HepG2 (cell line): ENCODE measurements around the gene ADAMTS16. TPM values are rescaled to one million over a fixed set of nuclear protein-coding genes. Genes with fewer than 3 reads are reported as not detected.
A peak's percentile ranks its signal among the peaks of the same experiment; 100 is the strongest.

Source experiments
- BCL6 ChIP-seq: IDR thresholded peaks from 2 replicates; pipeline ENCODE4 v1.6.1; 2016; ENCODE audit warnings: missing genetic modification reagents, missing compliant biosample characterization
- BORCS8-MEF2B ChIP-seq: sonication (generic); formaldehyde crosslinking; IDR thresholded peaks from 2 replicates; pipeline ENCODE4 v1.8.0; 2022; ENCODE audit warnings: mild to moderate bottlenecking, missing genetic modification reagents
- CAMTA2 ChIP-seq: sonication (generic); formaldehyde crosslinking; IDR thresholded peaks from 2 replicates; pipeline ENCODE4 v1.4.0; 2020; ENCODE audit warnings: mild to moderate bottlenecking, missing genetic modification reagents, borderline replicate concordance
- DMAP1 ChIP-seq: IDR thresholded peaks from 2 replicates; pipeline ENCODE4 v1.6.1; 2016
- ESRRA ChIP-seq: sonication (generic); formaldehyde crosslinking; IDR thresholded peaks from 2 replicates; pipeline ENCODE4 v1.5.1; 2020; ENCODE audit warnings: mild to moderate bottlenecking, low read depth, missing genetic modification reagents
- FOXJ3 ChIP-seq: sonication (generic); formaldehyde crosslinking; IDR thresholded peaks from 2 replicates; pipeline ENCODE4 v1.4.0; 2020; ENCODE audit warnings: missing genetic modification reagents, mild to moderate bottlenecking, borderline replicate concordance
- FOXO1 ChIP-seq: sonication (generic); formaldehyde crosslinking; IDR thresholded peaks from 2 replicates; pipeline ENCODE4 v1.4.0; 2020; ENCODE audit warnings: missing genetic modification reagents
- KDM5A ChIP-seq: fragments of 200-600 bp; sonication (generic); IDR thresholded peaks from 2 replicates; pipeline ENCODE4 v1.7.0; 2018; ENCODE audit warnings: antibody characterized with exemption, mild to moderate bottlenecking, low read length, borderline replicate concordance
- SAP130 ChIP-seq: IDR thresholded peaks from 2 replicates; pipeline ENCODE4 v1.6.1; 2016; ENCODE audit warnings: low read depth
- TBX2 ChIP-seq: sonication (generic); formaldehyde crosslinking; IDR thresholded peaks from 2 replicates; pipeline ENCODE4 v1.5.0; 2020; ENCODE audit warnings: missing genetic modification reagents, mild to moderate bottlenecking, borderline replicate concordance
- ZMAT3 ChIP-seq: sonication (generic); formaldehyde crosslinking; conservative IDR thresholded peaks from 2 replicates; pipeline ENCODE4 v1.7.0; 2021; ENCODE audit warnings: missing genetic modification reagents
- ZNF331 ChIP-seq: sonication (generic); formaldehyde crosslinking; IDR thresholded peaks from 2 replicates; pipeline ENCODE4 v1.4.0; 2020; ENCODE audit warnings: missing genetic modification reagents
- ZNF558 ChIP-seq: sonication (generic); formaldehyde crosslinking; IDR thresholded peaks from 2 replicates; pipeline ENCODE4 v1.9.0; 2022; ENCODE audit warnings: mild to moderate bottlenecking, missing genetic modification reagents, borderline replicate concordance
- ZNF775 ChIP-seq: sonication (generic); formaldehyde crosslinking; IDR thresholded peaks from 2 replicates; pipeline ENCODE4 v1.4.0; 2020; ENCODE audit warnings: missing genetic modification reagents, mild to moderate bottlenecking, moderate library complexity, borderline replicate concordance
- polyA plus RNA-seq, 8 experiments: library from polyadenylated mRNA; depleted of rRNA in 3 of 8; stranded (reverse) in 7 of 8; unstranded in 1 of 8; fragments of >200 nt; fragmentation: Illumina TruSeq in 4 of 8; extraction: Trizol in 4 of 8; gene quantifications; 2 replicates each; pipeline versions ENCODE4 v1.2.1 to v1.2.3, GENCODE V29; 2011 to 2016; ENCODE audit warnings: low read depth in 4 of 8, missing spikeins in 1 of 8, mixed read lengths in 1 of 8; ENCODE audit not compliant: insufficient read depth in 1 of 8
- total RNA-seq, 5 experiments: library from RNA; depleted of rRNA; stranded (reverse); fragments of >200 nt; fragmentation: Illumina TruSeq; extraction: Trizol; gene quantifications; 2 replicates each; pipeline ENCODE4 v1.2.3, GENCODE V29; 2016; ENCODE audit warnings: low read depth in 1 of 5
- TF ChIP-seq, protein P1 (sequence below): sonication (generic); formaldehyde crosslinking; IDR thresholded peaks from 2 replicates; pipeline ENCODE4 v1.4.0; 2020; ENCODE audit warnings: low read depth, missing genetic modification reagents
- TF ChIP-seq, protein P2 (sequence below): sonication (generic); formaldehyde crosslinking; IDR thresholded peaks from 2 replicates; pipeline ENCODE4 v1.9.0; 2021; ENCODE audit warnings: missing genetic modification reagents, borderline replicate concordance
- TF ChIP-seq, protein P3 (sequence below): sonication (generic); formaldehyde crosslinking; IDR thresholded peaks from 2 replicates; pipeline ENCODE4 v1.5.0; 2020; ENCODE audit warnings: missing genetic modification reagents
- TF ChIP-seq, protein P4 (sequence below): sonication (generic); formaldehyde crosslinking; IDR thresholded peaks from 2 replicates; pipeline ENCODE4 v1.4.0; 2020; ENCODE audit warnings: missing genetic modification reagents

The ADAMTS16 gene
- total and polyA plus RNA-seq, 2 of the 13 experiments (the other 11 are each of a cell fraction or from before 2014, with no cell fraction given) = 0.02 to 0.03 TPM

DNA sequence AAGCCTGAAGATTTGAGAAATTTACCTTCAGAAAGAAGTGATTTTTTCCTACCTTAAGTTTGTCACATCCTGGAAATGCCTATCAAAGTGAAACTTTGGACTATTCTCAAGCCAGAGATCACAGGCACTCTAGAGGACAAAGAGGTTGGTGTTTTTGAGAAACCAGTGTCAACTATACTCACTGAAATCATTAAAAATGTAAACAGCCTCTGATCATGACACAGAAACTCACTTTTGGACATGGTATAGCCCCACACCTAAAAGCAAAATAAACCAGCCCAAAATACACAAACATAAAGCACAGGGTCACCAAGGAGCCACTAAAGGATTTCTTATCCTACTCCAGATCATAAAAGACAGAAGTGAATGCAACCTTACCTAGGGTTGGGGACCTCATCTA lies 216.6 kb downstream of the ADAMTS16 start (continued):
- TF ChIP-seq, protein P1, sequence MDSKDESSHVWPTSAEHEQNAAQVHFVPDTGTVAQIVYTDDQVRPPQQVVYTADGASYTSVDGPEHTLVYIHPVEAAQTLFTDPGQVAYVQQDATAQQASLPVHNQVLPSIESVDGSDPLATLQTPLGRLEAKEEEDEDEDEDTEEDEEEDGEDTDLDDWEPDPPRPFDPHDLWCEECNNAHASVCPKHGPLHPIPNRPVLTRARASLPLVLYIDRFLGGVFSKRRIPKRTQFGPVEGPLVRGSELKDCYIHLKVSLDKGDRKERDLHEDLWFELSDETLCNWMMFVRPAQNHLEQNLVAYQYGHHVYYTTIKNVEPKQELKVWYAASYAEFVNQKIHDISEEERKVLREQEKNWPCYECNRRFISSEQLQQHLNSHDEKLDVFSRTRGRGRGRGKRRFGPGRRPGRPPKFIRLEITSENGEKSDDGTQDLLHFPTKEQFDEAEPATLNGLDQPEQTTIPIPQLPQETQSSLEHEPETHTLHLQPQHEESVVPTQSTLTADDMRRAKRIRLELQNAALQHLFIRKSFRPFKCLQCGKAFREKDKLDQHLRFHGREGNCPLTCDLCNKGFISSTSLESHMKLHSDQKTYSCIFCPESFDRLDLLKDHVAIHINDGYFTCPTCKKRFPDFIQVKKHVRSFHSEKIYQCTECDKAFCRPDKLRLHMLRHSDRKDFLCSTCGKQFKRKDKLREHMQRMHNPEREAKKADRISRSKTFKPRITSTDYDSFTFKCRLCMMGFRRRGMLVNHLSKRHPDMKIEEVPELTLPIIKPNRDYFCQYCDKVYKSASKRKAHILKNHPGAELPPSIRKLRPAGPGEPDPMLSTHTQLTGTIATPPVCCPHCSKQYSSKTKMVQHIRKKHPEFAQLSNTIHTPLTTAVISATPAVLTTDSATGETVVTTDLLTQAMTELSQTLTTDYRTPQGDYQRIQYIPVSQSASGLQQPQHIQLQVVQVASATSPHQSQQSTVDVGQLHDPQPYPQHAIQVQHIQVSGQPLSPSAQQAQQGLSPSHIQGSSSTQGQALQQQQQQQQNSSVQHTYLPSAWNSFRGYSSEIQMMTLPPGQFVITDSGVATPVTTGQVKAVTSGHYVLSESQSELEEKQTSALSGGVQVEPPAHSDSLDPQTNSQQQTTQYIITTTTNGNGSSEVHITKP (CRISPR knock-in tag) = peak; percentile 94
- TF ChIP-seq ZMAT3 (CRISPR knock-in tag) = 0 out of 2 replicates have a peak, but pooled peaks have one; percentile 42
- no peak for TF ChIP-seq ZNF775 (CRISPR knock-in tag)
- TF ChIP-seq FOXO1 (CRISPR knock-in tag) = peak; percentile 87; the same call in 1 of the 2 replicates
- TF ChIP-seq SAP130 (CRISPR knock-in tag) = peak; percentile 56
- TF ChIP-seq DMAP1 (CRISPR knock-in tag) = no peak
- peak; percentile 76; the same call in 1 of the 2 replicates for TF ChIP-seq ESRRA (CRISPR knock-in tag)
- TF ChIP-seq ZNF558 = no peak
- peak; percentile 87 for TF ChIP-seq TBX2 (CRISPR knock-in tag)
- TF ChIP-seq FOXJ3 (CRISPR knock-in tag) = peak; percentile 54; the same call in 1 of the 2 replicates
- TF ChIP-seq, protein P2, sequence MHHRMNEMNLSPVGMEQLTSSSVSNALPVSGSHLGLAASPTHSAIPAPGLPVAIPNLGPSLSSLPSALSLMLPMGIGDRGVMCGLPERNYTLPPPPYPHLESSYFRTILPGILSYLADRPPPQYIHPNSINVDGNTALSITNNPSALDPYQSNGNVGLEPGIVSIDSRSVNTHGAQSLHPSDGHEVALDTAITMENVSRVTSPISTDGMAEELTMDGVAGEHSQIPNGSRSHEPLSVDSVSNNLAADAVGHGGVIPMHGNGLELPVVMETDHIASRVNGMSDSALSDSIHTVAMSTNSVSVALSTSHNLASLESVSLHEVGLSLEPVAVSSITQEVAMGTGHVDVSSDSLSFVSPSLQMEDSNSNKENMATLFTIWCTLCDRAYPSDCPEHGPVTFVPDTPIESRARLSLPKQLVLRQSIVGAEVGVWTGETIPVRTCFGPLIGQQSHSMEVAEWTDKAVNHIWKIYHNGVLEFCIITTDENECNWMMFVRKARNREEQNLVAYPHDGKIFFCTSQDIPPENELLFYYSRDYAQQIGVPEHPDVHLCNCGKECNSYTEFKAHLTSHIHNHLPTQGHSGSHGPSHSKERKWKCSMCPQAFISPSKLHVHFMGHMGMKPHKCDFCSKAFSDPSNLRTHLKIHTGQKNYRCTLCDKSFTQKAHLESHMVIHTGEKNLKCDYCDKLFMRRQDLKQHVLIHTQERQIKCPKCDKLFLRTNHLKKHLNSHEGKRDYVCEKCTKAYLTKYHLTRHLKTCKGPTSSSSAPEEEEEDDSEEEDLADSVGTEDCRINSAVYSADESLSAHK = no peak
- peak; percentile 42; the same call in 1 of the 2 replicates for TF ChIP-seq ZNF331 (CRISPR knock-in tag)
- peak; percentile 69 for TF ChIP-seq BCL6 (CRISPR knock-in tag)
- TF ChIP-seq BORCS8-MEF2B (CRISPR knock-in tag) = no peak
- TF ChIP-seq KDM5A = no peak
- TF ChIP-seq, protein P3, sequence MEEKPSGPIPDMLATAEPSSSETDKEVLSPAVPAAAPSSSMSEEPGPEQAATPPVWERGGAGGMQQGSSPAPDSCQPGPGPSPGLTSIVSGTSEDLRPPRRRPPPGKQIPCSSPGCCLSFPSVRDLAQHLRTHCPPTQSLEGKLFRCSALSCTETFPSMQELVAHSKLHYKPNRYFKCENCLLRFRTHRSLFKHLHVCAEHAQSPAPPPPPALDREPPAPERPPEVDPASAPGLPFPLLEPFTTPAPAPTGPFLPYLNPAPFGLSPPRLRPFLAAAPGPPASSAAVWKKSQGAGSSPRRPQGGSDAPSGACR = 0 out of 2 replicates have a peak, but pooled peaks have one; percentile 25
- TF ChIP-seq, protein P4, sequence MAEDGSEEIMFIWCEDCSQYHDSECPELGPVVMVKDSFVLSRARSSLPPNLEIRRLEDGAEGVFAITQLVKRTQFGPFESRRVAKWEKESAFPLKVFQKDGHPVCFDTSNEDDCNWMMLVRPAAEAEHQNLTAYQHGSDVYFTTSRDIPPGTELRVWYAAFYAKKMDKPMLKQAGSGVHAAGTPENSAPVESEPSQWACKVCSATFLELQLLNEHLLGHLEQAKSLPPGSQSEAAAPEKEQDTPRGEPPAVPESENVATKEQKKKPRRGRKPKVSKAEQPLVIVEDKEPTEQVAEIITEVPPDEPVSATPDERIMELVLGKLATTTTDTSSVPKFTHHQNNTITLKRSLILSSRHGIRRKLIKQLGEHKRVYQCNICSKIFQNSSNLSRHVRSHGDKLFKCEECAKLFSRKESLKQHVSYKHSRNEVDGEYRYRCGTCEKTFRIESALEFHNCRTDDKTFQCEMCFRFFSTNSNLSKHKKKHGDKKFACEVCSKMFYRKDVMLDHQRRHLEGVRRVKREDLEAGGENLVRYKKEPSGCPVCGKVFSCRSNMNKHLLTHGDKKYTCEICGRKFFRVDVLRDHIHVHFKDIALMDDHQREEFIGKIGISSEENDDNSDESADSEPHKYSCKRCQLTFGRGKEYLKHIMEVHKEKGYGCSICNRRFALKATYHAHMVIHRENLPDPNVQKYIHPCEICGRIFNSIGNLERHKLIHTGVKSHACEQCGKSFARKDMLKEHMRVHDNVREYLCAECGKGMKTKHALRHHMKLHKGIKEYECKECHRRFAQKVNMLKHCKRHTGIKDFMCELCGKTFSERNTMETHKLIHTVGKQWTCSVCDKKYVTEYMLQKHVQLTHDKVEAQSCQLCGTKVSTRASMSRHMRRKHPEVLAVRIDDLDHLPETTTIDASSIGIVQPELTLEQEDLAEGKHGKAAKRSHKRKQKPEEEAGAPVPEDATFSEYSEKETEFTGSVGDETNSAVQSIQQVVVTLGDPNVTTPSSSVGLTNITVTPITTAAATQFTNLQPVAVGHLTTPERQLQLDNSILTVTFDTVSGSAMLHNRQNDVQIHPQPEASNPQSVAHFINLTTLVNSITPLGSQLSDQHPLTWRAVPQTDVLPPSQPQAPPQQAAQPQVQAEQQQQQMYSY (CRISPR knock-in tag) = no peak
- no peak for TF ChIP-seq CAMTA2 (CRISPR knock-in tag)
